ENCODE data around the gene CDC20. TPM values are rescaled to one million over a fixed set of nuclear protein-coding genes. Genes with fewer than 3 reads are reported as not detected.

CDC20 gene
- total RNA-seq, 1 experiment from 2014 or later = 123 TPM

DNA sequence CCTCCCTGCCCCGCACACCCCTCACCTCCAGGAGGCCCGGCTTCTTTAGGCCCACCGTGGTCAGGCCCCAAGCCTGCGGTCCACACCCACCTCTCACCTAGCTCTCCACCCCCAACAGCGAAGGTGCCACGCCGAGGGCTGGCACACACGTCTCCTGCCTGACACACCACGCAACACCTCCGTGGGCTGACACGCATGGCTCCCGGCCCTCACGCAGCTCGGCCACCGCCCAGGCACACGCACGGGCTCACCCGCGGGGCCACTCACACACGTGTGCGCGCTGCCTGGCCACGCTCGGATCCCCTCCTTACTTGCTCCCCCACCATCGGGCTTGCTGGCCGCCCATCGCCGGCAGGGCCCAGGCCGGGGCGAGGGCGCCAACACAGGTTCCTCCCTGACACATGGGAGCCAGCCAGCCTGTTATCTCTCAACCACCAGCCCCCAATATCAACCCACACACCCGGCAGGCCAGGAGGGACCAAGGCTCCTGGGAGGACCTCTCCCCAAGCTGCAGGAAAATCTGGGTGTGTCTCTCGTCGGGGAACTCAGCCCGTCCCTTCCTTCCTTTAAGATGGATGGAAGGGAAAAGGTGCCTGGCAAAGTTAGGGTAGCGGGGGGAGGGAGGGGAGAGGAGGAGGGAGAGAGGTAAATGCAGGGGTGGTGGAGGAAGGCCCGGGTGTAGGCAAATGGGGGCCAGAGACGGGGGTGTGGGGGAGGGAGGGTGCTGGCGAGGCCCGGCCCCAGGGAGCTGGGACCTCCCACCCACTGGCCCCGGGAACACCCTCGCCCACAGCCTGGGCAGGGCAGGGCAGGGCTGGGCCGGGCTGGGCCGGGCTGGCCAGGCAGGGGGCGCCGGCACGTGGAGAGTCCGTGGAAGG lies 8.5 kb downstream of the CDC20 start:
- ChIA-PET POLR2A (interaction anchor here (0.6 to 2.8 kb wide), 10 partner anchors 9 to 161 kb away, joined by 4 to 19 read pairs (median 9); partner anchors contain the start of genes C1orf210, CDC20 and MED8), CTCF (interaction anchor here (0.6 to 3.1 kb wide), 8 partner anchors 9 to 1501 kb away, joined by 3 to 36 read pairs (median 4); partner anchors contain the start of genes C1orf210 and CDC20)
- BruUV-seq (replicated peaks) = TSS peak; percentile 39
- peak overlapping the region; percentile 76 for H3K4me3 ChIP-seq (ENCODE audit: low read depth, low read length)
- H3K36me3 Mint-ChIP-seq (ENCODE audit: insufficient read depth, unreplicated experiment) = peaks cover 38% of the 10 kb centered on the region
- TF ChIP-seq, protein P1, sequence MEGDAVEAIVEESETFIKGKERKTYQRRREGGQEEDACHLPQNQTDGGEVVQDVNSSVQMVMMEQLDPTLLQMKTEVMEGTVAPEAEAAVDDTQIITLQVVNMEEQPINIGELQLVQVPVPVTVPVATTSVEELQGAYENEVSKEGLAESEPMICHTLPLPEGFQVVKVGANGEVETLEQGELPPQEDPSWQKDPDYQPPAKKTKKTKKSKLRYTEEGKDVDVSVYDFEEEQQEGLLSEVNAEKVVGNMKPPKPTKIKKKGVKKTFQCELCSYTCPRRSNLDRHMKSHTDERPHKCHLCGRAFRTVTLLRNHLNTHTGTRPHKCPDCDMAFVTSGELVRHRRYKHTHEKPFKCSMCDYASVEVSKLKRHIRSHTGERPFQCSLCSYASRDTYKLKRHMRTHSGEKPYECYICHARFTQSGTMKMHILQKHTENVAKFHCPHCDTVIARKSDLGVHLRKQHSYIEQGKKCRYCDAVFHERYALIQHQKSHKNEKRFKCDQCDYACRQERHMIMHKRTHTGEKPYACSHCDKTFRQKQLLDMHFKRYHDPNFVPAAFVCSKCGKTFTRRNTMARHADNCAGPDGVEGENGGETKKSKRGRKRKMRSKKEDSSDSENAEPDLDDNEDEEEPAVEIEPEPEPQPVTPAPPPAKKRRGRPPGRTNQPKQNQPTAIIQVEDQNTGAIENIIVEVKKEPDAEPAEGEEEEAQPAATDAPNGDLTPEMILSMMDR (IDR thresholded peaks at IDR 0.05; ENCODE audit: insufficient read depth in 1 of 2, low read depth in 1 of 2, low read length in 1 of 2, severe bottlenecking in 1 of 2, unreplicated experiment in 1 of 2) = no peak
- peak overlapping the region; percentile 79 for H3K4me3 Mint-ChIP-seq (ENCODE audit: unreplicated experiment)
- peak overlapping the region; percentile 81 for H3K27ac Mint-ChIP-seq (ENCODE audit: unreplicated experiment)
- no peaks in the 10 kb centered on the region for H3K27me3 ChIP-seq (replicated peaks; ENCODE audit: control insufficient read depth, insufficient read depth, low read length)
- intact Hi-C loops (cut with micrococcal nuclease; ENCODE audit: unreplicated experiment) = no loop called here
- no peak for DNase-seq
- H3K4me1 ChIP-seq = peaks cover 31% of the 10 kb centered on the region
- H3K27me3 Mint-ChIP-seq (ENCODE audit: insufficient read depth, unreplicated experiment) = no peaks in the 10 kb centered on the region
- H3K36me3 ChIP-seq (ENCODE audit: control insufficient read depth, insufficient read depth, low read length) = peaks cover 4% of the 10 kb centered on the region
- H3K4me1 Mint-ChIP-seq (ENCODE audit: low read depth, unreplicated experiment) = peaks cover 25% of the 10 kb centered on the region
- H3K9me3 ChIP-seq = no peaks in the 10 kb centered on the region
- no peaks in the 10 kb centered on the region for H3K9me3 Mint-ChIP-seq (ENCODE audit: unreplicated experiment)

GRCh38 chr1:43367904-43368645 lies 9.3 kb downstream of the CDC20 start, which contains the start of gene ELOVL1:
Gene ELOVL1 (minus strand): TSS chr1:43368011. CDS start chr1:43365609, 2,402 bp downstream.
- Histone ChIP-seq H3K27me3 (replicated peaks; ENCODE audit: control insufficient read depth, insufficient read depth, low read length) (no peaks in the 10 kb centered on the region), H3K36me3 (ENCODE audit: control insufficient read depth, insufficient read depth, low read length) (peaks cover 4% of the 10 kb centered on the region), H3K9me3 (no peaks in the 10 kb centered on the region), H3K4me3 (ENCODE audit: low read depth, low read length) (peak within 1 kb of the TSS; percentile 76), H3K4me1 (peaks cover 35% of the 10 kb centered on the region)
- intact Hi-C loops (cut with micrococcal nuclease; ENCODE audit: unreplicated experiment) = loop anchor here (1.0 kb wide), 2 partner anchors 21 to 46 kb away; partner anchors contain the start of genes MED8 and SZT2
- ChIA-PET CTCF (interaction anchor here (0.7 to 3.1 kb wide), 8 partner anchors 10 to 141 kb away, joined by 3 to 36 read pairs (median 4); partner anchors contain the start of genes C1orf210 and CDC20), POLR2A (interaction anchor here (0.6 to 2.8 kb wide), 10 partner anchors 8 to 282 kb away, joined by 3 to 19 read pairs (median 5); partner anchors contain the start of genes C1orf210, CDC20, MED8 and TMEM125)
- TF ChIP-seq, protein P1 (IDR thresholded peaks at IDR 0.05; ENCODE audit: insufficient read depth in 1 of 2, low read depth in 1 of 2, low read length in 1 of 2, severe bottlenecking in 1 of 2, unreplicated experiment in 1 of 2) = peak in 1 of 2 experiments; percentile 15
- H3K27me3 Mint-ChIP-seq (ENCODE audit: insufficient read depth, unreplicated experiment) = no peaks in the 10 kb centered on the region
- peak; percentile 89 to 93 for DNase-seq
- H3K36me3 Mint-ChIP-seq (ENCODE audit: insufficient read depth, unreplicated experiment) = peaks cover 30% of the 10 kb centered on the region
- peak within 1 kb of the TSS; percentile 79 for H3K4me3 Mint-ChIP-seq (ENCODE audit: unreplicated experiment)
- BruUV-seq (replicated peaks) = no TSS peak
- H3K9me3 Mint-ChIP-seq (ENCODE audit: unreplicated experiment) = no peaks in the 10 kb centered on the region
- H3K4me1 Mint-ChIP-seq (ENCODE audit: low read depth, unreplicated experiment) = peaks cover 25% of the 10 kb centered on the region
- H3K27ac Mint-ChIP-seq (ENCODE audit: unreplicated experiment) = peak within 1 kb of the TSS; percentile 84

Data from Caco-2 (cell line).